Measurements from ENCODE around the gene NQO1. TPM values are rescaled to one million over a fixed set of nuclear protein-coding genes. Genes with fewer than 3 reads are reported as not detected.
A peak's percentile ranks its signal among the peaks of the same experiment; 100 is the strongest.

The NQO1 gene
- total and polyA plus RNA-seq, 4 donors, result 0.92 to 5.5 (median 1.9) TPM

DNA sequence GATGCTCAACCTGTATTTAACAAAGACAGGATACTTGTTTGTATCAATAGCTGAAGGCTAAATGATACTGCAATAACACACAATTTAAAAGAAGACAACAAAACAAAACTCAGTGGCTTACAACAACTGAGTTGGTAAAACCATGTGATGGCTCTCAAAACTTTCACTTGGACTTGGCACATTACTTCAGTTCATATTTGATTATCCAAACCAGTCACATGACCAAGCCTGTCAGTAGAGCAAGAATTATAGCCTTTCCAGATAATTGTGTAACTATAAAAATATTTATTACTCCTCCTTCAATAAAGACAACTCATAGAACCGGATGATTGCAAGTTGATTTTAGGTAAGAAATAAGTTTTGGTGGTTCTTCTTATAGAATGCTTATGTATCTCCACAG is 56.8 kb downstream of the NQO1 start:
- H3K9me3 ChIP-seq (ENCODE audit: control insufficient read depth in 4 of 4, low read length in 3 of 4), result no peaks in the 10 kb centered on the region
- TF ChIP-seq SP1 (IDR thresholded peaks at IDR 0.05) (no peak), GABPA (IDR thresholded peaks at IDR 0.05 in 1 of 2, conservative IDR thresholded peaks at IDR 0.05 in 1 of 2) (no peak), HNF4G (IDR thresholded peaks at IDR 0.05) (no peak), FOXA2 (IDR thresholded peaks at IDR 0.05) (no peak), RXRA (IDR thresholded peaks at IDR 0.05) (no peak), HNF4A (conservative IDR thresholded peaks at IDR 0.05) (peak; percentile 12 to 27), TAF1 (conservative IDR thresholded peaks at IDR 0.05) (no peak)
- TF ChIP-seq, protein P1, sequence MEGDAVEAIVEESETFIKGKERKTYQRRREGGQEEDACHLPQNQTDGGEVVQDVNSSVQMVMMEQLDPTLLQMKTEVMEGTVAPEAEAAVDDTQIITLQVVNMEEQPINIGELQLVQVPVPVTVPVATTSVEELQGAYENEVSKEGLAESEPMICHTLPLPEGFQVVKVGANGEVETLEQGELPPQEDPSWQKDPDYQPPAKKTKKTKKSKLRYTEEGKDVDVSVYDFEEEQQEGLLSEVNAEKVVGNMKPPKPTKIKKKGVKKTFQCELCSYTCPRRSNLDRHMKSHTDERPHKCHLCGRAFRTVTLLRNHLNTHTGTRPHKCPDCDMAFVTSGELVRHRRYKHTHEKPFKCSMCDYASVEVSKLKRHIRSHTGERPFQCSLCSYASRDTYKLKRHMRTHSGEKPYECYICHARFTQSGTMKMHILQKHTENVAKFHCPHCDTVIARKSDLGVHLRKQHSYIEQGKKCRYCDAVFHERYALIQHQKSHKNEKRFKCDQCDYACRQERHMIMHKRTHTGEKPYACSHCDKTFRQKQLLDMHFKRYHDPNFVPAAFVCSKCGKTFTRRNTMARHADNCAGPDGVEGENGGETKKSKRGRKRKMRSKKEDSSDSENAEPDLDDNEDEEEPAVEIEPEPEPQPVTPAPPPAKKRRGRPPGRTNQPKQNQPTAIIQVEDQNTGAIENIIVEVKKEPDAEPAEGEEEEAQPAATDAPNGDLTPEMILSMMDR (IDR thresholded peaks at IDR 0.05; ENCODE audit: low read depth, low read length, missing input control), result no peak
- H3K36me3 ChIP-seq (ENCODE audit: control insufficient read depth in 4 of 4, insufficient read depth in 3 of 4, low read depth in 1 of 4, low read length in 3 of 4), result peaks cover 0 to 14% (median 5%) of the 10 kb centered on the region in 4 donors
- 26% methylated on average over 1 of the region's 1 CpG for WGBS
- DNase-seq (ENCODE audit: low spot score), result no peak
- peaks cover 0 to 11% (median 2%) of the 10 kb centered on the region in 4 donors for H3K4me1 ChIP-seq (ENCODE audit: control insufficient read depth in 4 of 4, insufficient read depth in 4 of 4, low read length in 3 of 4)
- no peak overlapping the region for H3K4me3 ChIP-seq (ENCODE audit: low read depth in 1 of 3, low read length in 3 of 3)
- no peak overlapping the region for H3K9ac ChIP-seq (ENCODE audit: low read depth in 1 of 2, low read length in 2 of 2)
- no peaks in the 10 kb centered on the region for H3K27me3 ChIP-seq (ENCODE audit: control insufficient read depth in 4 of 4, insufficient read depth in 4 of 4, low read length in 3 of 4)
- no peak overlapping the region for H3K27ac ChIP-seq (ENCODE audit: low read depth in 1 of 2, low read length in 2 of 2)

DNA sequence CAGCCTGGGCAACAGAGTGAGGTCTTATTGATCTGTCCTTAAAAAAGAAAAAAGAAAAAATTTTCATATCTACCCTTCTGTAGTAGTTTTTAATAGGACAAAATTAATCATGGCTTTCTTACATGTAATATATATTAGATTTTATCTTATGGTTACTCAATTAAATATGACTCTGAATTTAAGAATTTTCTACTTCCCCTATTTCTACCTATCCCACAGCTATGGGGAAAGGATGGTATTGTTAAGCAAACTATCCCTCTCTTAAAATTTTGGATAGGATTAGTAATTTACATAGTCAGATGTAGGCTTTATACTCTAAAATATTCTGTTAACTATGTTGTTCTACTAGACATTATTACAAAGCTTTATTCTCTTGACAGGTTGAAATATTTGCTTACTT is 62.5 kb downstream of the NQO1 start:
- Histone ChIP-seq H3K9me3 (ENCODE audit: control insufficient read depth in 4 of 4, low read length in 3 of 4) (no peaks in the 10 kb centered on the region), H3K36me3 (ENCODE audit: control insufficient read depth in 4 of 4, insufficient read depth in 3 of 4, low read depth in 1 of 4, low read length in 3 of 4) (peaks cover 0 to 21% (median 9%) of the 10 kb centered on the region in 4 donors), H3K4me3 (ENCODE audit: low read depth in 1 of 3, low read length in 3 of 3) (no peak overlapping the region), H3K9ac (ENCODE audit: low read depth in 1 of 2, low read length in 2 of 2) (no peak overlapping the region), H3K4me1 (ENCODE audit: control insufficient read depth in 4 of 4, insufficient read depth in 4 of 4, low read length in 3 of 4) (peaks cover 0 to 2% (median under 1%) of the 10 kb centered on the region in 4 donors), H3K27ac (ENCODE audit: low read depth in 1 of 2, low read length in 2 of 2) (no peak overlapping the region), H3K27me3 (ENCODE audit: control insufficient read depth in 4 of 4, insufficient read depth in 4 of 4, low read length in 3 of 4) (no peaks in the 10 kb centered on the region)
- no peak for DNase-seq (ENCODE audit: low spot score)
- TF ChIP-seq RXRA (IDR thresholded peaks at IDR 0.05), result no peak
- no peak for TF ChIP-seq HNF4G (IDR thresholded peaks at IDR 0.05)
- no peak for TF ChIP-seq GABPA (IDR thresholded peaks at IDR 0.05 in 1 of 2, conservative IDR thresholded peaks at IDR 0.05 in 1 of 2)
- TF ChIP-seq, protein P2, sequence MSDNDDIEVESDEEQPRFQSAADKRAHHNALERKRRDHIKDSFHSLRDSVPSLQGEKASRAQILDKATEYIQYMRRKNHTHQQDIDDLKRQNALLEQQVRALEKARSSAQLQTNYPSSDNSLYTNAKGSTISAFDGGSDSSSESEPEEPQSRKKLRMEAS (IDR thresholded peaks at IDR 0.05), result no peak
- TF ChIP-seq SP1 (IDR thresholded peaks at IDR 0.05), result no peak
- TF ChIP-seq, protein P1 (IDR thresholded peaks at IDR 0.05; ENCODE audit: low read depth, low read length, missing input control), result no peak
- TF ChIP-seq NR2F2 (IDR thresholded peaks at IDR 0.05), result no peak
- TF ChIP-seq EGR1 (IDR thresholded peaks at IDR 0.05; ENCODE audit: low read depth in 2 of 2), result no peak
- TF ChIP-seq, protein P3, sequence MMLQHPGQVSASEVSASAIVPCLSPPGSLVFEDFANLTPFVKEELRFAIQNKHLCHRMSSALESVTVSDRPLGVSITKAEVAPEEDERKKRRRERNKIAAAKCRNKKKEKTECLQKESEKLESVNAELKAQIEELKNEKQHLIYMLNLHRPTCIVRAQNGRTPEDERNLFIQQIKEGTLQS (IDR thresholded peaks at IDR 0.05), result no peak
- TF ChIP-seq, protein P4, sequence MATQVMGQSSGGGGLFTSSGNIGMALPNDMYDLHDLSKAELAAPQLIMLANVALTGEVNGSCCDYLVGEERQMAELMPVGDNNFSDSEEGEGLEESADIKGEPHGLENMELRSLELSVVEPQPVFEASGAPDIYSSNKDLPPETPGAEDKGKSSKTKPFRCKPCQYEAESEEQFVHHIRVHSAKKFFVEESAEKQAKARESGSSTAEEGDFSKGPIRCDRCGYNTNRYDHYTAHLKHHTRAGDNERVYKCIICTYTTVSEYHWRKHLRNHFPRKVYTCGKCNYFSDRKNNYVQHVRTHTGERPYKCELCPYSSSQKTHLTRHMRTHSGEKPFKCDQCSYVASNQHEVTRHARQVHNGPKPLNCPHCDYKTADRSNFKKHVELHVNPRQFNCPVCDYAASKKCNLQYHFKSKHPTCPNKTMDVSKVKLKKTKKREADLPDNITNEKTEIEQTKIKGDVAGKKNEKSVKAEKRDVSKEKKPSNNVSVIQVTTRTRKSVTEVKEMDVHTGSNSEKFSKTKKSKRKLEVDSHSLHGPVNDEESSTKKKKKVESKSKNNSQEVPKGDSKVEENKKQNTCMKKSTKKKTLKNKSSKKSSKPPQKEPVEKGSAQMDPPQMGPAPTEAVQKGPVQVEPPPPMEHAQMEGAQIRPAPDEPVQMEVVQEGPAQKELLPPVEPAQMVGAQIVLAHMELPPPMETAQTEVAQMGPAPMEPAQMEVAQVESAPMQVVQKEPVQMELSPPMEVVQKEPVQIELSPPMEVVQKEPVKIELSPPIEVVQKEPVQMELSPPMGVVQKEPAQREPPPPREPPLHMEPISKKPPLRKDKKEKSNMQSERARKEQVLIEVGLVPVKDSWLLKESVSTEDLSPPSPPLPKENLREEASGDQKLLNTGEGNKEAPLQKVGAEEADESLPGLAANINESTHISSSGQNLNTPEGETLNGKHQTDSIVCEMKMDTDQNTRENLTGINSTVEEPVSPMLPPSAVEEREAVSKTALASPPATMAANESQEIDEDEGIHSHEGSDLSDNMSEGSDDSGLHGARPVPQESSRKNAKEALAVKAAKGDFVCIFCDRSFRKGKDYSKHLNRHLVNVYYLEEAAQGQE (IDR thresholded peaks at IDR 0.05), result no peak
- TF ChIP-seq JUND (IDR thresholded peaks at IDR 0.05), result no peak
- TF ChIP-seq FOXA1 (IDR thresholded peaks at IDR 0.05), result no peak
- no peak for TF ChIP-seq FOXA2 (IDR thresholded peaks at IDR 0.05)
- TF ChIP-seq HNF4A (conservative IDR thresholded peaks at IDR 0.05), result no peak
- TF ChIP-seq RAD21 (IDR thresholded peaks at IDR 0.05), result no peak
- no peak for TF ChIP-seq YY1 (IDR thresholded peaks at IDR 0.05)
- no peak for TF ChIP-seq TAF1 (conservative IDR thresholded peaks at IDR 0.05)
- TF ChIP-seq, protein P5, sequence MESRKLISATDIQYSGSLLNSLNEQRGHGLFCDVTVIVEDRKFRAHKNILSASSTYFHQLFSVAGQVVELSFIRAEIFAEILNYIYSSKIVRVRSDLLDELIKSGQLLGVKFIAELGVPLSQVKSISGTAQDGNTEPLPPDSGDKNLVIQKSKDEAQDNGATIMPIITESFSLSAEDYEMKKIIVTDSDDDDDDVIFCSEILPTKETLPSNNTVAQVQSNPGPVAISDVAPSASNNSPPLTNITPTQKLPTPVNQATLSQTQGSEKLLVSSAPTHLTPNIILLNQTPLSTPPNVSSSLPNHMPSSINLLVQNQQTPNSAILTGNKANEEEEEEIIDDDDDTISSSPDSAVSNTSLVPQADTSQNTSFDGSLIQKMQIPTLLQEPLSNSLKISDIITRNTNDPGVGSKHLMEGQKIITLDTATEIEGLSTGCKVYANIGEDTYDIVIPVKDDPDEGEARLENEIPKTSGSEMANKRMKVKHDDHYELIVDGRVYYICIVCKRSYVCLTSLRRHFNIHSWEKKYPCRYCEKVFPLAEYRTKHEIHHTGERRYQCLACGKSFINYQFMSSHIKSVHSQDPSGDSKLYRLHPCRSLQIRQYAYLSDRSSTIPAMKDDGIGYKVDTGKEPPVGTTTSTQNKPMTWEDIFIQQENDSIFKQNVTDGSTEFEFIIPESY (IDR thresholded peaks at IDR 0.05), result no peak
